ENCODE results near the gene ELP2.

Gene ELP2

DNA sequence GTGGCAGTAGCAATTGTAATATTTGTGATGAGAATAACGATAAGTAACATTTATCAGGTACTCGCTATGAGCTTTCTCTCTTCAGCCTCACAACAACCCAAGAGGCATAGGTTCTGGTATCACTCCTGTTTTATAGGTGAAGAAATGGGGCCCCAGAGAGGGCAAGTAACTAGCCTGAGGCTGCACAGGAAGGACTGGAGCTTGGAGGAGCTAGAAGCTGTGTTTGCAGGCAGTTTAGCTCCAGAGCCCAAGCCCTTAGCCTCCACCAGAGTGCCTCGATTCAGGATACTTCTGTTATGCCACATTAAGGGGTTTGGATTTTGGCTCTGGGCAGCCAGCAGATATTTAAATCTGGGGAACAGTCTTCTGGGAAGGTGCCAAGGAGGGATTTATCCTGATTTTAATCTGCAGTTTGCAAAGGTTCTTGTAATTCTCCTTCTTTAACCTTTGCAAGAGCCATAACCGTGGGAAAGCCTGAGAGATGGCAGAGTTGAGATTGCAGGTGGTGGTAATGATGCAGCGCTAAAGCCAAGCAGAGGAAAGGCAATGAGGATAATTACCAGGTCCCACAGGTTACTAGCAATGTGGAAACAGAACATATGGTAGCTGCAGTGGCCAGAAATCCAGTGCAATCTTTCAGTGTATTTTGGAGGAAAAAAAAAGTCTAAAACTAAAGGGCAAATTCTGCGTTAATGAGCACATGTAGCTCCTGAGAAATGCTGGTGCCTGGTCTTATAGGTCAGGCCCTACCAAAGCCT, 66.7 kb downstream of the ELP2 start:
- no peak for DNase-seq
- H3K27me3 ChIP-seq: no peaks in the 10 kb centered on the region
- no peaks in the 10 kb centered on the region for H3K36me3 ChIP-seq
- TF ChIP-seq, protein P1, sequence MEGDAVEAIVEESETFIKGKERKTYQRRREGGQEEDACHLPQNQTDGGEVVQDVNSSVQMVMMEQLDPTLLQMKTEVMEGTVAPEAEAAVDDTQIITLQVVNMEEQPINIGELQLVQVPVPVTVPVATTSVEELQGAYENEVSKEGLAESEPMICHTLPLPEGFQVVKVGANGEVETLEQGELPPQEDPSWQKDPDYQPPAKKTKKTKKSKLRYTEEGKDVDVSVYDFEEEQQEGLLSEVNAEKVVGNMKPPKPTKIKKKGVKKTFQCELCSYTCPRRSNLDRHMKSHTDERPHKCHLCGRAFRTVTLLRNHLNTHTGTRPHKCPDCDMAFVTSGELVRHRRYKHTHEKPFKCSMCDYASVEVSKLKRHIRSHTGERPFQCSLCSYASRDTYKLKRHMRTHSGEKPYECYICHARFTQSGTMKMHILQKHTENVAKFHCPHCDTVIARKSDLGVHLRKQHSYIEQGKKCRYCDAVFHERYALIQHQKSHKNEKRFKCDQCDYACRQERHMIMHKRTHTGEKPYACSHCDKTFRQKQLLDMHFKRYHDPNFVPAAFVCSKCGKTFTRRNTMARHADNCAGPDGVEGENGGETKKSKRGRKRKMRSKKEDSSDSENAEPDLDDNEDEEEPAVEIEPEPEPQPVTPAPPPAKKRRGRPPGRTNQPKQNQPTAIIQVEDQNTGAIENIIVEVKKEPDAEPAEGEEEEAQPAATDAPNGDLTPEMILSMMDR (IDR thresholded peaks at IDR 0.05; ENCODE audit: low read depth, low read length): no peak
- H3K4me1 ChIP-seq: no peaks in the 10 kb centered on the region
- H3K4me3 ChIP-seq (ENCODE audit: low read depth, low read length): no peak overlapping the region
- no peaks in the 10 kb centered on the region for H3K9me3 ChIP-seq

DNA sequence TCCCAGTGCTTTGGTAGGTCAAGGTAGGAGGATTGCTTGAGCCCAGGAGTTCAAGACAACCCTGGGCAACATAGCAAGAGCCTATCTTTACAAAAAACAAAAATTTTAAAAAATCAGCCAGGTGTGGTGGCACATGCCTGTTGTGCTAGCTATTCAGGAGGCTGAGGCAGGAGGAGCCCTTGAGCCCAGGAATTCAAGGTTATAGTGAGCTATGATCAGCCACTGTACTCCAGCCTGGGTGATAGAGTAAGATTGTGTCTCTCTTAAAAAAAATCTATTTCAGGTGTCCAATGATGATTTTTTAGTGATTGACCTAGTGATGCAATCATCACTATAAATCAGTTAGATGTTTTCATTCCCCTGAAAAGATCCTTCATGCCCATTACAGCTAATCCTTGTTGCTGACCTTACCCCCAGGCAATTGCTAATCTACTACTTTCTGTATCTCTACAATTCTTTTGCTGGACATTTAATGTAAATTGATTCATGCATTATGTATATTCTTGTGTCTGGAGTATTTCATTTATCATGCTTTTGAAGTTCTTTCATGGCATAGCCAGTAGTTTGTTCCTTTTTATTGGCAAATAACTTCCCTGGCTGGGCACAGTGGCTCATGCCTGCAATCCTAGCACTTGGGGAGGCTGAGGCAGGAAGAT, 67.9 kb downstream of the ELP2 start:
- TF ChIP-seq, protein P1 (IDR thresholded peaks at IDR 0.05; ENCODE audit: low read depth, low read length): no peak
- DNase-seq: no peak
- no peaks in the 10 kb centered on the region for H3K36me3 ChIP-seq
- no peak overlapping the region for H3K4me3 ChIP-seq (ENCODE audit: low read depth, low read length)
- H3K4me1 ChIP-seq: no peaks in the 10 kb centered on the region
- no peaks in the 10 kb centered on the region for H3K9me3 ChIP-seq
- no peaks in the 10 kb centered on the region for H3K27me3 ChIP-seq

DNA sequence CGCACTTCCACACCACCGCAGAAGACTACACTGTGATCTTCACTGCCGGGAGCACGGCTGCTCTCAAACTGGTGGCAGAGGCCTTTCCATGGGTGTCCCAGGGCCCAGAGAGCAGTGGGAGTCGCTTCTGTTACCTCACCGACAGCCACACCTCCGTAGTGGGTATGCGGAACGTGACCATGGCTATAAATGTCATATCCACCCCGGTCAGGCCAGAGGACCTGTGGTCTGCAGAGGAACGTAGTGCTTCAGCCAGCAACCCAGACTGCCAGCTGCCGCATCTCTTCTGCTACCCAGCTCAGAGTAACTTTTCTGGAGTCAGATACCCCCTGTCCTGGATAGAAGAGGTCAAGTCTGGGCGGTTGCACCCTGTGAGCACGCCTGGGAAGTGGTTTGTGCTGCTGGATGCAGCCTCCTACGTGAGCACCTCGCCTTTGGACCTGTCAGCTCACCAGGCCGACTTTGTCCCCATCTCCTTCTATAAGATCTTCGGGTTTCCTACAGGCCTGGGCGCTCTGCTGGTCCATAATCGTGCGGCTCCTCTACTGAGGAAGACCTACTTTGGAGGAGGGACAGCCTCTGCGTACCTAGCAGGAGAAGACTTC, 70.1 kb downstream of the ELP2 start:
- H3K27me3 ChIP-seq: no peaks in the 10 kb centered on the region
- DNase-seq: no peak
- no peaks in the 10 kb centered on the region for H3K4me1 ChIP-seq
- no peaks in the 10 kb centered on the region for H3K36me3 ChIP-seq
- H3K9me3 ChIP-seq: no peaks in the 10 kb centered on the region
- no peak overlapping the region for H3K4me3 ChIP-seq (ENCODE audit: low read depth, low read length)
- TF ChIP-seq, protein P1 (IDR thresholded peaks at IDR 0.05; ENCODE audit: low read depth, low read length): no peak

DNA sequence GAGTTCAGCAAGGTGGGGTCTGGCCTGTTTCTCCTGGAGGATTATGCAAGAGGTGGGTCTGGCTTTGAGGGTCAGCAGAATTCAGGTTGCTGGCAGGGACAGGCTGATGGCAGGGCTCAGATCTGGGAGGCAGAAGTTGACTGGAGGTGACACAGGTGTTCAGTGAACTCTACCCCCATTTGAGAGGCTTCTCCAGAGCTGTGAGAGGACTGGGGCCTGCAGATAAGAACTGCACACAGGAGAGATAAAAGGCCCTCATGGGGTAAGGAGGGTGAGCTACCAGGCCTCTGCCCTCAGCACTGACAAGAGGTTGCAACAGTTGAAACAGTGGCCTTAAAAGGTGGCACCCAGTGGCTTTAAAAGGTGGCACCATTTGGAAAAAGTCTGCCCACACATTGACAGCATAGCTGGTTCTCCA, 70.7 kb downstream of the ELP2 start:
- H3K4me3 ChIP-seq (ENCODE audit: low read depth, low read length): no peak overlapping the region

DNA sequence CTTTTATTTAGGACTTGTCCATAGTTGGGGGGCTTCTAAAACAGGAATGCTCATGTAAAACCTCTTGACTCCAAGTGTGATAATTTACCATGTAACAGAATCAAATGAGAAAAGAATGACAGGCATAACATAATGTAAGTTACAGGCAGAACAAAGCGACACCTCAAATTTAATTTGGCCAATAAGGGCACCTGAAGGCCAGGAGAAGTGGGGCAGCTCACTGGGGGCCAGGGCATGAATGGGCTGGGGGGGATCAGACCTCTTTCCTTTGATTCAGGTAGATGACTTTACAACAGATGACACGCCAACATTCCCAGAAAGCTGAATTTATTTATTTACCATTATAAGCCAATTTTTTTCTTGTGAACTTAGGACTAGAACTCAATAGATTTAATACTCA, 72.1 kb downstream of the ELP2 start:
- H3K4me1 ChIP-seq: no peaks in the 10 kb centered on the region
- no peak overlapping the region for H3K4me3 ChIP-seq (ENCODE audit: low read depth, low read length)
- no peaks in the 10 kb centered on the region for H3K9me3 ChIP-seq
- no peaks in the 10 kb centered on the region for H3K36me3 ChIP-seq
- H3K27me3 ChIP-seq: no peaks in the 10 kb centered on the region
- DNase-seq: no peak
- TF ChIP-seq, protein P1 (IDR thresholded peaks at IDR 0.05; ENCODE audit: low read depth, low read length): no peak

More for the DNA sequence above, 70.7 kb downstream of the ELP2 start:
- no peak for DNase-seq
- Histone ChIP-seq H3K9me3 (no peaks in the 10 kb centered on the region), H3K4me1 (no peaks in the 10 kb centered on the region), H3K36me3 (no peaks in the 10 kb centered on the region), H3K27me3 (no peaks in the 10 kb centered on the region)
- TF ChIP-seq, protein P1 (IDR thresholded peaks at IDR 0.05; ENCODE audit: low read depth, low read length): no peak

All from BE2C (cell line).